Heart left ventricle (tissue), 16 donors: ENCODE data around the gene DOHH. TPM values are rescaled to one million over a fixed set of nuclear protein-coding genes. Genes with fewer than 3 reads are reported as not detected.

ENCODE experiments used
- ATAC-seq, 4 donors: fragments of 200-7000 bp; cut with Tn5 transposase; one replicate each; pipeline ENCODE4 v1.9.1; 2020 to 2022; ENCODE audit warnings: moderate library complexity in 4 of 4, mild to moderate bottlenecking in 3 of 4, moderate number of reproducible peaks in 1 of 4
- DNase-seq, 5 donors: peaks; one replicate each; pipeline ENCODE4 v3.0.0-alpha.2; 2020
- H3K27ac ChIP-seq, 12 donors: fragments of 200-600 bp; sonication (generic) in 4 of 12; one replicate each; pipeline versions ENCODE4 v1.5.0 to v1.8.0; 2016 to 2022; ENCODE audit warnings: mild to moderate bottlenecking in 2 of 12
- H3K27me3 ChIP-seq, 9 donors: fragments of 200-600 bp; sonication (generic) in 2 of 9; one replicate each; pipeline versions ENCODE4 v1.5.1 to v1.8.0; 2016 to 2022; ENCODE audit warnings: mild to moderate bottlenecking in 3 of 9
- H3K36me3 ChIP-seq, 9 donors: fragments of 200-600 bp; sonication (generic) in 2 of 9; one replicate each; pipeline versions ENCODE4 v1.5.0 to v1.8.0; 2018 to 2022; ENCODE audit warnings: mild to moderate bottlenecking in 2 of 9
- H3K4me1 ChIP-seq, 12 donors: fragments of 200-600 bp; sonication (generic) in 4 of 12; one replicate each; pipeline versions ENCODE4 v1.5.0 to v1.8.0; 2016 to 2022; ENCODE audit warnings: mild to moderate bottlenecking in 3 of 12
- H3K4me3 ChIP-seq, 12 donors: fragments of 200-600 bp; sonication (generic) in 4 of 12; one replicate each; pipeline versions ENCODE4 v1.5.0 to v1.8.0; 2017 to 2022; ENCODE audit warnings: mild to moderate bottlenecking in 9 of 12, moderate library complexity in 4 of 12
- H3K9me3 ChIP-seq, 12 donors: fragments of 200-600 bp; sonication (generic) in 4 of 12; one replicate each; pipeline versions ENCODE4 v1.5.0 to v1.8.0; 2016 to 2022; ENCODE audit warnings: mild to moderate bottlenecking in 1 of 12
- CTCF ChIP-seq, 12 donors: fragments of 200-600 bp; sonication (generic) in 4 of 12; IDR thresholded peaks; one replicate each; pipeline versions ENCODE4 v1.5.0 to v1.8.0; 2018 to 2022; ENCODE audit warnings: antibody characterized with exemption in 12 of 12, mild to moderate bottlenecking in 5 of 12
- POLR2A ChIP-seq, 2 donors: fragments of 450-650 bp; IDR thresholded peaks; one replicate each; pipeline ENCODE4 v1.6.1; 2017; ENCODE audit warnings: antibody characterized with exemption in 2 of 2, mild to moderate bottlenecking in 2 of 2, moderate library complexity in 2 of 2
- WGBS, 4 donors: extraction: QIAGEN DNeasy Blood & Tissue Kit in 2 of 4; methylation state at CpG; one replicate each; pipeline versions ENCODE4 v1.1.5 to v1.1.7; 2013 to 2018; 5-methylcytosine and 5-hydroxymethylcytosine counted together
- intact Hi-C, 10 donors: fragments of 100-400 bp; cut with DNase I; formaldehyde crosslinking; loops; one replicate each; pipeline versions ENCODE4 v1.11.1 to v1.14.2; 2022
- polyA plus RNA-seq, 2 donors: library from polyadenylated mRNA; stranded (reverse); fragments of 200-250 nt; gene quantifications; one replicate each; pipeline ENCODE4 v1.2.3, GENCODE V29; 2013
- total RNA-seq, 9 donors: library from RNA; depleted of rRNA in 2 of 9; stranded (reverse); fragments of >200 nt in 2 of 9; fragmentation: NEBNext Ultra II Directional in 3 of 9; extraction: Animal tissue kit (Norgen Biotek cat#: 25700) in 3 of 9; gene quantifications; one replicate each; pipeline versions ENCODE4 v1.1.0 to v1.2.4, GENCODE V29; 2016 to 2023
- donor health status: ischemic (EF 13 %, LVEDD 7.1; RV severe dilation, severe dysfunction).
- donor health status: healthy with polysubstance abuse.
- donor health status: DM: no; HTN: yes; CAD: no.
- donor health status: DM: no; HTN: no; CAD: no.
- donor health status: ischemic (EF 25% LVEDD 6.9; RV normal size, moderate dysfunction).
- donor health status: ischemic (EF 25% LVEDD 5.7; RV mildly dilated, moderate dysfunction).
- donor health status: healthy.
- donor health status: DM: yes; HTN: yes; CAD: no.
- donor health status: ischemic (EF 35%, LVEDD 5.7; RV mildly dilated, moderate dysfunction).
- donor health status: nonischemic (EF 11% LVEDD 7.7; RV severe dilation, severe dysfunction).
- donor health status: DM: yes; HTN: yes; CAD: no.
- donor health status: PGD.
- donor health status: ischemic (EF 29% LVEDD 5.4; RV normal size, mild dysfunction).
- donor health status: nonischemic (EF 23%, LVEDD 6.1; RV moderate dilation, normal function).

Gene DOHH
- total and polyA plus RNA-seq, 11 donors: 7.4 to 34.3 (median 12.2) TPM

- TF ChIP-seq CTCF (IDR thresholded peaks at IDR 0.05): peak; percentile 74 to 97 (median 90)
- no peak for TF ChIP-seq POLR2A (IDR thresholded peaks at IDR 0.05)
- Histone ChIP-seq H3K4me1 (peaks cover 0 to 9% (median 0%) of the 10 kb centered on the region in 12 donors), H3K27me3 (no peaks in the 10 kb centered on the region), H3K36me3 (peaks cover 0 to 62% (median 11%) of the 10 kb centered on the region in 9 donors), H3K27ac (no peak overlapping the region), H3K9me3 (no peaks in the 10 kb centered on the region), H3K4me3 (no peak overlapping the region)
- ATAC-seq: peak; percentile 18 to 69 (median 62)
- intact Hi-C loops: loop anchor here in 5 of 10 donors (1.0 to 10.0 kb wide), 5 partner anchors 72 to 162 kb away; partner anchors contain the start of genes TJP3 (in 2 of the 5) and PIP5K1C (in 1 of the 5)
- WGBS, 4 donors: 68 to 71% (median 69%) methylated on average over 29 to 30 of the region's 30 CpGs
- peak; percentile 62 to 87 (median 68) for DNase-seq
Observed at GRCh38 chr19:3544742-3545668, 44.5 kb upstream of the DOHH start.

GRCh38 chr19:3544058-3544376 is 43.5 kb upstream of the DOHH start:
- TF ChIP-seq POLR2A (IDR thresholded peaks at IDR 0.05) (no peak), CTCF (IDR thresholded peaks at IDR 0.05) (no peak)
- DNase-seq (no peak), ATAC-seq (no peak)
- no peaks in the 10 kb centered on the region for H3K27me3 ChIP-seq
- H3K27ac ChIP-seq: no peak overlapping the region
- intact Hi-C loops: loop anchor here in 1 of 10 donors (2.0 to 10.0 kb wide), 2 partner anchors 75 to 161 kb away; partner anchors contain the start of genes PIP5K1C and TJP3
- no peaks in the 10 kb centered on the region for H3K9me3 ChIP-seq
- peaks cover 0 to 8% (median 0%) of the 10 kb centered on the region in 12 donors for H3K4me1 ChIP-seq
- no peak overlapping the region for H3K4me3 ChIP-seq
- H3K36me3 ChIP-seq: peaks cover 0 to 55% (median 12%) of the 10 kb centered on the region in 9 donors
- WGBS, 4 donors: 76 to 87% (median 85%) methylated on average over 4 to 9 of the region's 9 CpGs

- intact Hi-C loops: loop anchor here in 1 of 10 donors (2.0 to 10.0 kb wide), 2 partner anchors 75 to 161 kb away; partner anchors contain the start of genes PIP5K1C and TJP3
- Histone ChIP-seq H3K36me3 (peaks cover 0 to 49% (median 14%) of the 10 kb centered on the region in 9 donors), H3K4me1 (peaks cover 0 to 11% (median 0%) of the 10 kb centered on the region in 12 donors), H3K27me3 (no peaks in the 10 kb centered on the region), H3K9me3 (no peaks in the 10 kb centered on the region), H3K27ac (no peak overlapping the region), H3K4me3 (no peak overlapping the region)
- ATAC-seq (peak in 3 of 4 donors; percentile 8 to 22 (median 21)), DNase-seq (peak in 2 of 5 donors; percentile 58 to 67)
- TF ChIP-seq CTCF (IDR thresholded peaks at IDR 0.05): no peak
- TF ChIP-seq POLR2A (IDR thresholded peaks at IDR 0.05): no peak
- WGBS, 4 donors: 80 to 90% (median 85%) methylated on average over 30 to 47 of the region's 47 CpGs
Observed at GRCh38 chr19:3543150-3544057, 42.9 kb upstream of the DOHH start.
